ENCODE results near the gene CD81. TPM values are rescaled to one million over a fixed set of nuclear protein-coding genes. Genes with fewer than 3 reads are reported as not detected.
"Not testable (repeated sequence)": the region's sequence is repeated elsewhere in the genome, so short reads cannot be mapped to it uniquely, and the experiment has no call there.

CD81 gene
- total RNA-seq, 4 donors from 2014 or later: 110 to 265 (median 125) TPM

GRCh38 chr11:2355000-2355644 is 22.0 kb upstream of the CD81 start:
- Histone ChIP-seq H3K27me3 (peaks cover 0 to 27% (median 0%) of the 10 kb centered on the region in 4 donors), H3K36me3 (no peaks in the 10 kb centered on the region), H3K9me3 (peaks cover 0 to 8% (median 0%) of the 10 kb centered on the region in 3 donors), H3K4me3 (no peak overlapping the region), H3K27ac (no peak overlapping the region), H3K4me1 (no peaks in the 10 kb centered on the region)
- DNase-seq: no peak
- intact Hi-C loops (cut with DNase I): no loop called here
- 62 to 69% methylated on average over 6 to 7 of the region's 7 CpGs for WGBS, 2 donors
- TF ChIP-seq CTCF (IDR thresholded peaks at IDR 0.05) (no peak), POLR2A (IDR thresholded peaks at IDR 0.05) (no peak)

GRCh38 chr11:2357246-2357645 is 19.9 kb upstream of the CD81 start:
- Histone ChIP-seq H3K36me3 (no peaks in the 10 kb centered on the region), H3K4me3 (no peak overlapping the region), H3K4me1 (no peaks in the 10 kb centered on the region), H3K27ac (no peak overlapping the region), H3K27me3 (peaks cover 0 to 15% (median 0%) of the 10 kb centered on the region in 4 donors), H3K9me3 (no peaks in the 10 kb centered on the region)
- no peak for DNase-seq
- 50 to 61% methylated on average over 4 of the region's 8 CpGs for WGBS, 2 donors
- intact Hi-C loops (cut with DNase I): no loop called here
- no peak for TF ChIP-seq POLR2A (IDR thresholded peaks at IDR 0.05)
- no peak for TF ChIP-seq CTCF (IDR thresholded peaks at IDR 0.05)

GRCh38 chr11:2357651-2358050 is 19.5 kb upstream of the CD81 start:
- H3K36me3 ChIP-seq; DNase-seq; H3K9me3 ChIP-seq; H3K4me1 ChIP-seq; intact Hi-C loops (cut with DNase I); H3K4me3 ChIP-seq; H3K27ac ChIP-seq: not testable (repeated sequence)
- WGBS, 2 donors: 96 to 100% methylated on average over 1 to 9 of the region's 13 CpGs
- peaks cover 0 to 15% (median 0%) of the 10 kb centered on the region in 4 donors for H3K27me3 ChIP-seq

GRCh38 chr11:2358754-2359442 is 18.2 kb upstream of the CD81 start:
- Histone ChIP-seq H3K9me3 (no peaks in the 10 kb centered on the region), H3K27ac (no peak overlapping the region), H3K27me3 (peaks cover 0 to 12% (median 0%) of the 10 kb centered on the region in 4 donors), H3K4me3 (no peak overlapping the region), H3K4me1 (no peaks in the 10 kb centered on the region), H3K36me3 (no peaks in the 10 kb centered on the region)
- 78 to 85% methylated on average over 8 to 9 of the region's 11 CpGs for WGBS, 2 donors
- TF ChIP-seq CTCF (IDR thresholded peaks at IDR 0.05) (no peak), POLR2A (IDR thresholded peaks at IDR 0.05) (no peak)
- DNase-seq: no peak
- intact Hi-C loops (cut with DNase I): no loop called here

GRCh38 chr11:2359557-2359956 is 17.6 kb upstream of the CD81 start:
- H3K27ac ChIP-seq: no peak overlapping the region
- H3K36me3 ChIP-seq: no peaks in the 10 kb centered on the region
- no peak for DNase-seq
- H3K4me1 ChIP-seq: no peaks in the 10 kb centered on the region
- 83 to 91% methylated on average over 2 to 3 of the region's 9 CpGs for WGBS, 2 donors
- no peak overlapping the region for H3K4me3 ChIP-seq
- TF ChIP-seq CTCF (IDR thresholded peaks at IDR 0.05) (no peak), POLR2A (IDR thresholded peaks at IDR 0.05) (no peak)
- intact Hi-C loops (cut with DNase I): no loop called here
- H3K27me3 ChIP-seq: peaks cover 0 to 9% (median 0%) of the 10 kb centered on the region in 4 donors
- H3K9me3 ChIP-seq: no peaks in the 10 kb centered on the region
